GM10248 (cell line): ENCODE measurements around the gene PLCB1.

Experiments
- CTCF ChIA-PET: fragments of 300-600 bp; sonication (Branson Sonifier 250); formaldehyde crosslinking; extraction: SDS; loops from one replicate; lab custom pipeline; 2021; ENCODE audit warnings: antibody characterized with exemption; lab: Yijun Ruan, JAX
- POLR2A ChIA-PET: fragments of 350-650 bp; sonication (Branson Sonifier 250); formaldehyde crosslinking; extraction: SDS; loops from one replicate; lab custom pipeline; 2020; ENCODE audit warnings: antibody characterized with exemption; lab: Yijun Ruan, JAX
- DNase-seq: peaks from one replicate; pipeline ENCODE4 v3.0.0; 2012; ENCODE audit errors: extremely low spot score
- CTCF ChIP-seq: IDR thresholded peaks from 2 replicates; pipeline ENCODE4 v1.5.1; 2012; ENCODE audit warnings: mild to moderate bottlenecking, low read depth; ENCODE audit errors: extremely low read depth, missing control alignments, control extremely low read depth

The PLCB1 gene

GRCh38 chr20:8190043-8190880 is 58.2 kb downstream of the PLCB1 start:
- no peak for DNase-seq
- ChIA-PET CTCF (interaction anchor here (1.0 to 1.2 kb wide), 2 partner anchors 8 to 26 kb away, joined by 3 read pairs; no protein-coding TSS in a partner anchor), POLR2A (no interaction called here)
- TF ChIP-seq CTCF, result no peak

- no peak for TF ChIP-seq CTCF
- DNase-seq, result no peak
- POLR2A ChIA-PET, result no interaction called here
These were observed 62.7 kb downstream of the PLCB1 start for GRCh38 chr20:8194721-8195120.

GRCh38 chr20:8196096-8196495 is 64.0 kb downstream of the PLCB1 start:
- no peak for TF ChIP-seq CTCF
- CTCF ChIA-PET, result no interaction called here
- no peak for DNase-seq
- POLR2A ChIA-PET, result no interaction called here

More at GRCh38 chr20:8194721-8195120, 62.7 kb downstream of the PLCB1 start:
- CTCF ChIA-PET, result no interaction called here

DNA sequence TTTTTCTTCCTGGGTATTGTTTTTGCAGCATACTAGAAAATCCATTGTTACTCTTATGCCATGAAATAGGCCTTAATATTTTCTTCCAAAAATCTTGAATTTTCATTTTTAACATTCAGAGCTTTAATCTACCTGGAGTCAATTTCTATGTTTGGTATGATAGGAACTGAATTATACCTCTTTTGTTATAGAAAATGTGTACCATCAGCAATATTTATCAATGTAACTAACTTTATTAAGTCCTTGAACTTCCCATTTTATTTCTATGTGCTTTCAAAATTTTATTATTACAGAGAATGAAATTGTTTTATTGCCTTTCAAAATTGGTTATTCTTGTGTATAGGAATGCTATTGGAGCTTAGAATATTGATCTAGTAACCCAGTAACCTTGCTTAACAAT is 68.2 kb downstream of the PLCB1 start:
- TF ChIP-seq CTCF, result no peak
- CTCF ChIA-PET, result interaction anchor here (1.6 kb wide), 1 partner anchor 18 kb away, joined by 7 read pairs; no protein-coding TSS in a partner anchor
- POLR2A ChIA-PET, result no interaction called here
- no peak for DNase-seq

- ChIA-PET CTCF (no interaction called here), POLR2A (no interaction called here)
- no peak for DNase-seq
- no peak for TF ChIP-seq CTCF
These were observed 71.3 kb downstream of the PLCB1 start for GRCh38 chr20:8203366-8203765.

DNA sequence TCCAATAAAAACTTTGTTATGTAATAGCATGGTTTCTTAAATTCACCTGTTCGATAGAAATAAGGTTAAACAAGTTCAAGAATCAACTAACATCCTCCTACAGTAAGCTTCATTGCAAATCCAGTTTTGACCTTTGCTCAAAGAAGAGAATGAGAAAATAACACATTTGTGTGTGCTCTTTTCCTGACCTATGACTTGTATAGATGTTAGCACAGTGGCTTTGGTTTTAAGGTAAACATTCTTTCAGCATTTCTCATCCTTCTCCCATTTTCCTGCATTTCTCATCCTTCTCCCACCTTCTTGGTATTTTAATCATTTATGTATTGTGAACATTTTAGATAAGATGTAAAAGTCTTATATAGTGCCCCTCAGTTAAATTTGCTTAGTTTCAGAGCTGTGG is 73.9 kb downstream of the PLCB1 start:
- ChIA-PET POLR2A (no interaction called here), CTCF (no interaction called here)
- no peak for DNase-seq
- TF ChIP-seq CTCF, result no peak
